ENCODE data around the gene CCDC134. TPM values are rescaled to one million over a fixed set of nuclear protein-coding genes. Genes with fewer than 3 reads are reported as not detected.
A peak's percentile ranks its signal among the peaks of the same experiment; 100 is the strongest.

CCDC134 gene
- total and polyA plus RNA-seq, 2 of the 13 experiments (the other 11 are each of a cell fraction or from before 2014, with no cell fraction given) = 4.8 to 17.4 TPM

- no peak overlapping the region for H3K27ac ChIP-seq (ENCODE audit: extremely low read length, insufficient read depth, low read length)
- FAIRE-seq = peak; percentile 58
Measured at GRCh38 chr22:41857155-41857859, 56.8 kb downstream of the CCDC134 start.

More at GRCh38 chr22:41857155-41857859, 56.8 kb downstream of the CCDC134 start:
- POLR2A ChIA-PET = no interaction called here
- peaks cover 5 to 14% of the 10 kb centered on the region in 2 experiments; a peak in 3 of 5 replicates for H3K36me3 ChIP-seq (replicated peaks in 1 of 2; ENCODE audit: control insufficient read depth in 1 of 2, insufficient read depth in 2 of 2, low read length in 2 of 2)
- no peak overlapping the region for H2AFZ ChIP-seq (ENCODE audit: low read length)
- in situ Hi-C loops (cut with HindIII; ENCODE audit: extremely low pct_ligation_motif_present, low pct_unique_long_range_greater_than_20kb) (no loop called here), intact Hi-C loops (cut with micrococcal nuclease; ENCODE audit: unreplicated experiment) (loop anchor here (5.0 kb wide), 2 partner anchors 35 to 160 kb away; partner anchors contain the start of gene MEI1)
- peak; percentile 38 for DNase-seq (ENCODE audit: low spot score)
- CTCF ChIA-PET (ENCODE audit: low intra/inter-chr PET ratio, low total read pairs) = interaction anchor here (1.3 to 1.5 kb wide), 3 partner anchors 28 to 111 kb away, joined by 4 to 6 read pairs (median 6); no protein-coding TSS in a partner anchor
- BruUV-seq (replicated peaks) = no TSS peak
- H3K4me3 ChIP-seq (replicated peaks in 1 of 3; ENCODE audit: insufficient read depth in 1 of 3, low read depth in 2 of 3, low read length in 3 of 3) = no peak overlapping the region
- 84% methylated on average over 7 of the region's 7 CpGs for WGBS (ENCODE audit: low lambda C conversion rate)
- TF ChIP-seq STAG1 (CRISPR knock-in tag; IDR thresholded peaks at IDR 0.05) (peak; percentile 30; the same call in 1 of the 2 replicates), CTCF (CRISPR knock-in tag; IDR thresholded peaks at IDR 0.05) (peak; percentile 50), SMC3 (IDR thresholded peaks at IDR 0.05; ENCODE audit: low read length) (peak; percentile 48), ZBTB33 (CRISPR knock-in tag; IDR thresholded peaks at IDR 0.05) (peak; percentile 97)
- TF ChIP-seq, protein P1, sequence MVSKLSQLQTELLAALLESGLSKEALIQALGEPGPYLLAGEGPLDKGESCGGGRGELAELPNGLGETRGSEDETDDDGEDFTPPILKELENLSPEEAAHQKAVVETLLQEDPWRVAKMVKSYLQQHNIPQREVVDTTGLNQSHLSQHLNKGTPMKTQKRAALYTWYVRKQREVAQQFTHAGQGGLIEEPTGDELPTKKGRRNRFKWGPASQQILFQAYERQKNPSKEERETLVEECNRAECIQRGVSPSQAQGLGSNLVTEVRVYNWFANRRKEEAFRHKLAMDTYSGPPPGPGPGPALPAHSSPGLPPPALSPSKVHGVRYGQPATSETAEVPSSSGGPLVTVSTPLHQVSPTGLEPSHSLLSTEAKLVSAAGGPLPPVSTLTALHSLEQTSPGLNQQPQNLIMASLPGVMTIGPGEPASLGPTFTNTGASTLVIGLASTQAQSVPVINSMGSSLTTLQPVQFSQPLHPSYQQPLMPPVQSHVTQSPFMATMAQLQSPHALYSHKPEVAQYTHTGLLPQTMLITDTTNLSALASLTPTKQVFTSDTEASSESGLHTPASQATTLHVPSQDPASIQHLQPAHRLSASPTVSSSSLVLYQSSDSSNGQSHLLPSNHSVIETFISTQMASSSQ (IDR thresholded peaks at IDR 0.05; ENCODE audit: low read depth) = no peak
- TF ChIP-seq, protein P1 (CRISPR knock-in tag; IDR thresholded peaks at IDR 0.05; ENCODE audit: borderline replicate concordance) = no peak
- no peak overlapping the region for H3K4me2 ChIP-seq (ENCODE audit: low read depth, low read length)
- no peaks in the 10 kb centered on the region for H3K9me3 ChIP-seq (ENCODE audit: low read length)
- ATAC-seq = peak; percentile 53
- peaks cover 87% of the 10 kb centered on the region for H3K79me2 ChIP-seq (ENCODE audit: insufficient read depth, low read length)
- no peak overlapping the region for H3K9ac ChIP-seq (ENCODE audit: insufficient read depth, low read depth, low read length)
- peaks cover 65% of the 10 kb centered on the region for H3K4me1 ChIP-seq (ENCODE audit: insufficient read depth, low read length)
- peaks cover 89% of the 10 kb centered on the region for H4K20me1 ChIP-seq (ENCODE audit: insufficient read depth, low read length)
- H3K27me3 ChIP-seq (ENCODE audit: control insufficient read depth in 1 of 2, insufficient read depth in 2 of 2, low read length in 2 of 2) = no peaks in the 10 kb centered on the region
